ENCODE data around the gene RASSF9. TPM values are rescaled to one million over a fixed set of nuclear protein-coding genes. Genes with fewer than 3 reads are reported as not detected.

The RASSF9 gene
- total RNA-seq, 4 donors from 2014 or later = 0.46 to 1.3 (median 0.90) TPM

DNA sequence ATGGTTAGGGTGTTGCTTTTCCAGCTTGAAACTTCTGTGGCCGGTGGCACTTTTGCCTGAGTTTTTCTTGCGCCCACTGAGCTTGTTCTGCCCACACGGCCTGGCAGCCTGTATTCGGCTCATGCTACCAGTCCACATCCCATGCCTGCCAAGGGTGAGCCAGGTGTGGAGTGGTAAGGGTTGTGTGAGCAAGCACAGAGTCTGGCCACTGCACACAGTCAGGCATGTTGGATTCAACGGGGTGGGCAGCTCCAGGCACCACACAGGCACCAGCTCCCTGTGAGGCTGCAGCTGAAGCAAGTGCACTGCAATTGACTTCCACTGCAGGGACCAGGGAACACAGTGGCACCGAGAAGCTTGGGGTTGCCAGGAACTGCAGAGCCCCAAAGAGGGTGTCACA, 19.1 kb upstream of the RASSF9 start:
- Histone ChIP-seq H3K27me3 (no peaks in the 10 kb centered on the region), H3K27ac (no peak overlapping the region), H3K9me3 (peaks cover 0 to 3% (median 0%) of the 10 kb centered on the region in 3 donors), H3K36me3 (no peaks in the 10 kb centered on the region), H3K4me3 (no peak overlapping the region), H3K4me1 (no peaks in the 10 kb centered on the region)
- TF ChIP-seq, protein P1, sequence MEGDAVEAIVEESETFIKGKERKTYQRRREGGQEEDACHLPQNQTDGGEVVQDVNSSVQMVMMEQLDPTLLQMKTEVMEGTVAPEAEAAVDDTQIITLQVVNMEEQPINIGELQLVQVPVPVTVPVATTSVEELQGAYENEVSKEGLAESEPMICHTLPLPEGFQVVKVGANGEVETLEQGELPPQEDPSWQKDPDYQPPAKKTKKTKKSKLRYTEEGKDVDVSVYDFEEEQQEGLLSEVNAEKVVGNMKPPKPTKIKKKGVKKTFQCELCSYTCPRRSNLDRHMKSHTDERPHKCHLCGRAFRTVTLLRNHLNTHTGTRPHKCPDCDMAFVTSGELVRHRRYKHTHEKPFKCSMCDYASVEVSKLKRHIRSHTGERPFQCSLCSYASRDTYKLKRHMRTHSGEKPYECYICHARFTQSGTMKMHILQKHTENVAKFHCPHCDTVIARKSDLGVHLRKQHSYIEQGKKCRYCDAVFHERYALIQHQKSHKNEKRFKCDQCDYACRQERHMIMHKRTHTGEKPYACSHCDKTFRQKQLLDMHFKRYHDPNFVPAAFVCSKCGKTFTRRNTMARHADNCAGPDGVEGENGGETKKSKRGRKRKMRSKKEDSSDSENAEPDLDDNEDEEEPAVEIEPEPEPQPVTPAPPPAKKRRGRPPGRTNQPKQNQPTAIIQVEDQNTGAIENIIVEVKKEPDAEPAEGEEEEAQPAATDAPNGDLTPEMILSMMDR (IDR thresholded peaks at IDR 0.05 in 4 of 5, conservative IDR thresholded peaks at IDR 0.05 in 1 of 5) = no peak
- no peak for TF ChIP-seq POLR2A (IDR thresholded peaks at IDR 0.05)
- in situ Hi-C loops (cut with MboI; ENCODE audit: low sequenced_read_pairs in 4 of 4) = loop anchor here in 2 of 4 donors (25.0 kb wide), 1 partner anchor 368 kb away; no protein-coding TSS in a partner anchor
- ATAC-seq = no peak
- DNase-seq = no peak
- intact Hi-C loops (cut with DNase I; ENCODE audit: low total_unique reads) = no loop called here

DNA sequence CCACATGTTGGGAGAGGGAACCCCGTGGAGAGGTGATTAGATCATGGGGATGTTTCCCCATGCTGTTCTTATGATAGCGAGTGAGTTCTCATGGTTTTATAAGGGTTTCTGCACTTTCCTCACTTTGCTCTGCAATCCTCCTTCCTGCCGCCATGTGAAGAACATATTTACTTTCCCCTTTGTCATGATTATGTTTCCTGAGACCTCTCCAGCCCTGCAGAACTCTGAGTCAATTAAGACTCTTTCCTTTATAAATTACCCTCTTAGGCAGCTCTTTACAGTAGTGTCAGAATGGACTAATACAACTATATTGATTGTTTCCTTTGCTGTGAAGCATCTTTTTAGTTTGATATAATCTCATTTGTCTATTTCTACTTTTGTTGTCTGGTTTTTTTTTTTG, 13.1 kb upstream of the RASSF9 start:
- no peaks in the 10 kb centered on the region for H3K27me3 ChIP-seq
- no peaks in the 10 kb centered on the region for H3K4me1 ChIP-seq
- in situ Hi-C loops (cut with MboI; ENCODE audit: low sequenced_read_pairs in 4 of 4) (no loop called here), intact Hi-C loops (cut with DNase I; ENCODE audit: low total_unique reads) (no loop called here)
- peaks cover 0 to 3% (median 0%) of the 10 kb centered on the region in 3 donors for H3K9me3 ChIP-seq
- ATAC-seq (no peak), DNase-seq (no peak)
- TF ChIP-seq, protein P1 (IDR thresholded peaks at IDR 0.05 in 4 of 5, conservative IDR thresholded peaks at IDR 0.05 in 1 of 5) = no peak
- TF ChIP-seq POLR2A (IDR thresholded peaks at IDR 0.05) = no peak
- H3K27ac ChIP-seq = no peak overlapping the region
- no peaks in the 10 kb centered on the region for H3K36me3 ChIP-seq
- no peak overlapping the region for H3K4me3 ChIP-seq

DNA sequence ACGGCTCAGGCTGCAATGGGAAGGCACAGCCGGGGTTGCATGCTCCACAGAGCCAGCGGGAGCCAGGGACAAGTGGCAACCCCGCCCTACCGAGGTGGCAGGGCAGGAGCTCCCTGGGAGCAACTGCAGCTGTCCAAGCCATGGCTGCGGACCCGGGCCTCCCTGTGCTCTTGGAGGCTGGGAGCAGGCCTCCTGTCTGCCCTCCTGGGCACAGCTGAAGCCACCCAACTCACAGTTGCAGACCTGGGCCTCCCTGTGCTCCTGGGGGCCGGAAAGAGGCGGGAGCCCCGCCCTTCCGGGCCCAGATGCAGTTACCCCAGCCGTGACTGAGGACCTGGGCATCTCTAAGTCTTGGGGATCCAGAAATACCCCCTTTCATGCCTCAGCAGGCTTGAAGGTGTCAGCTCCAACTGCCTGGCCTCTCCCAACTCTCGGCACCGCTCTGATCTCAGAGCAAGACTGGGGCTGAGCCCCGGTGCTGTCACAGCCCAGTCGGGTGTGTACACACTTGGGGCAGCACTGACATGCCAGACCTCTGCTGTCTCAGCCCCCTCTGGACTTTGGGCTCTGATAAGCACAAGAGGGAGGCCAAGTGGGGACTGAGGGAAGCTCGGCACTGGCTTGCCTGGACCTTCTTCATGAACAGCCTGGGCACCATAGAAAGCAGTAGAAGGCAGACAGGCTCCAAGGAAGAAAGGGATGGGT, 7.5 kb upstream of the RASSF9 start:
- Histone ChIP-seq H3K9me3 (no peaks in the 10 kb centered on the region), H3K4me1 (no peaks in the 10 kb centered on the region), H3K27me3 (no peaks in the 10 kb centered on the region), H3K36me3 (no peaks in the 10 kb centered on the region), H3K27ac (no peak overlapping the region), H3K4me3 (no peak overlapping the region)
- DNase-seq (no peak), ATAC-seq (no peak)
- no peak for TF ChIP-seq POLR2A (IDR thresholded peaks at IDR 0.05)
- TF ChIP-seq, protein P1 (IDR thresholded peaks at IDR 0.05 in 4 of 5, conservative IDR thresholded peaks at IDR 0.05 in 1 of 5) = no peak
- in situ Hi-C loops (cut with MboI; ENCODE audit: low sequenced_read_pairs in 4 of 4) (no loop called here), intact Hi-C loops (cut with DNase I; ENCODE audit: low total_unique reads) (no loop called here)

DNA sequence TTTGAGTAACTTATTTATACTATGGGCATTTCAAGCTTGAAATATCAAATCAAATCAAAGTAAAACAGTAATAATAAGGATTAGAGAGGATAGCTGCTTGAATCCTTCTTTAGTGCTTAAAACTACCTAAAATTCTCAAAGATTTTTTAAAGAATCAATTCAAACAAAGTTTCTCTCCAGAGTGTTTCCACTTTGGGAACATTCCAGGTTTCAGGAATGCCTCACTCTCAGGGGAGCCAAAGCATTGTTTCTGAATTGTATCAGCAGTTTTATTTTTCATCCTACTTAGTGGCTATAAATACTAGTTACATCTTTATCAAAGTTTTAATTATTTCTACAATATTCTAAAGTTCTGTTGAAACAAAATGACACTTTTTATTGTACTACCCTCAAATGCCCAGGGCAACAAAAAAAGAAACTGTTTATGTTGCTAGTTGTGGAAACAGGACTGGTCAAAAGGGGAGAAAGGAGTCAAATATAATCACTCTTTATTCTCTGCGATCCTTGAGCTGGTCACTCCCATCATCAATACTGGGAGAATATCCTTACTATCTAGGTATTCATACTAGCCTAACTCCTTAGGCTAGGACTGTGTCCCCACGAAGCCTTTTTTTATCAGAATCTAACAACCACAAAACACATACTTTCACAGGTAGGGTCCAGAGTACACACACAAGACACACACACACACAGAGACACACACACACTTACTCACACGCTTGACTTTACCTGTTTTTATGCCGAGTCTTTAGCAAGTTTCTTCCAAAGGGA, 598 bp downstream of the RASSF9 start:
- Histone ChIP-seq H3K4me3 (peak overlapping the region; percentile 41 to 57 (median 50)), H3K27me3 (no peaks in the 10 kb centered on the region), H3K36me3 (no peaks in the 10 kb centered on the region), H3K9me3 (no peaks in the 10 kb centered on the region), H3K4me1 (peaks cover 0 to 5% of the 10 kb centered on the region in 2 donors), H3K27ac (peak overlapping the region; percentile 55 to 76 (median 70))
- ATAC-seq (peak; percentile 21 to 47), DNase-seq (no peak)
- intact Hi-C loops (cut with DNase I; ENCODE audit: low total_unique reads) (no loop called here), in situ Hi-C loops (cut with MboI; ENCODE audit: low sequenced_read_pairs in 4 of 4) (no loop called here)
- TF ChIP-seq, protein P1 (IDR thresholded peaks at IDR 0.05 in 4 of 5, conservative IDR thresholded peaks at IDR 0.05 in 1 of 5) = no peak
- no peak for TF ChIP-seq POLR2A (IDR thresholded peaks at IDR 0.05)
